Fibroblast of lung (primary cell): Measurements from ENCODE around the gene DR1. TPM values are rescaled to one million over a fixed set of nuclear protein-coding genes. Genes with fewer than 3 reads are reported as not detected.

Source experiments
- DNase-seq, 2 donors: peaks; one replicate each; pipeline versions ENCODE4 v3.0.0 to v3.0.0-alpha.2; 2010; ENCODE audit warnings: low read depth in 2 of 2
- H2AFZ ChIP-seq: 2 replicates; pipeline ENCODE4 v1.5.1; 2012; ENCODE audit warnings: low read length, control low read depth, inconsistent platforms
- H3K27ac ChIP-seq: 2 replicates; pipeline ENCODE4 v1.5.1; 2011; ENCODE audit warnings: low read length, control low read depth; ENCODE audit not compliant: insufficient read depth
- H3K27me3 ChIP-seq: 2 replicates; pipeline ENCODE4 v1.5.1; 2011; ENCODE audit warnings: mild to moderate bottlenecking, low read length; ENCODE audit not compliant: control insufficient read depth, insufficient read depth
- H3K36me3 ChIP-seq: 2 replicates; pipeline ENCODE4 v1.5.1; 2011; ENCODE audit warnings: low read length; ENCODE audit not compliant: control insufficient read depth, insufficient read depth
- H3K4me1 ChIP-seq: 2 replicates; pipeline ENCODE4 v1.5.1; 2011; ENCODE audit warnings: low read length; ENCODE audit not compliant: control insufficient read depth, insufficient read depth; ENCODE audit errors: extremely low read depth
- H3K4me2 ChIP-seq: 2 replicates; pipeline ENCODE4 v1.5.1; 2011; ENCODE audit warnings: low read length, control low read depth; ENCODE audit not compliant: insufficient read depth; ENCODE audit errors: extremely low read depth
- H3K4me3 ChIP-seq, 4 experiments: fragments of 200-600 bp in 1 of 4; sonication (generic) in 1 of 4; replicated peaks in 1 of 4; 2 replicates each; pipeline ENCODE4 v1.5.1; 2011 to 2016; ENCODE audit warnings: low read length in 4 of 4, low read depth in 3 of 4, mild to moderate bottlenecking in 3 of 4, control low read depth in 2 of 4, inconsistent platforms in 1 of 4, mixed read lengths in 1 of 4; ENCODE audit not compliant: insufficient read depth in 1 of 4; ENCODE audit errors: control extremely low read depth in 1 of 4
- H3K79me2 ChIP-seq: 2 replicates; pipeline ENCODE4 v1.5.1; 2012; ENCODE audit warnings: mild to moderate bottlenecking, low read length, inconsistent platforms; ENCODE audit not compliant: control insufficient read depth, insufficient read depth
- H3K9ac ChIP-seq: 2 replicates; pipeline ENCODE4 v1.5.1; 2011; ENCODE audit warnings: mild to moderate bottlenecking, low read length, control low read depth; ENCODE audit not compliant: insufficient read depth
- H3K9me3 ChIP-seq: 2 replicates; pipeline ENCODE4 v1.5.1; 2012; ENCODE audit warnings: low read depth, low read length; ENCODE audit not compliant: control insufficient read depth, insufficient read depth
- H4K20me1 ChIP-seq: 2 replicates; pipeline ENCODE4 v1.5.1; 2011; ENCODE audit warnings: low read length; ENCODE audit not compliant: control insufficient read depth, insufficient read depth; ENCODE audit errors: extremely low read depth
- EZH2 ChIP-seq: IDR thresholded peaks from 2 replicates; pipeline ENCODE4 v1.5.1; 2012; ENCODE audit warnings: low read length, control low read depth, mild to moderate bottlenecking; ENCODE audit errors: missing control alignments
- polyA plus RNA-seq, 2 donors: library from polyadenylated mRNA; depleted of rRNA in 1 of 2; stranded (reverse) in 1 of 2; unstranded in 1 of 2; fragments of >200 nt; gene quantifications; 2 replicates each; pipeline ENCODE4 v1.2.1, GENCODE V29; 2011 to 2012; ENCODE audit warnings: missing spikeins in 1 of 2
- total RNA-seq: library from RNA; depleted of rRNA; stranded (reverse); fragments of >200 nt; gene quantifications from 2 replicates; pipeline ENCODE4 v1.2.1, GENCODE V29; 2014
- TF ChIP-seq, protein P1 (sequence below), 2 donors: IDR thresholded peaks in 1 of 2; conservative IDR thresholded peaks in 1 of 2; 1 replicate in 1 of 2; 2 replicates in 1 of 2; pipeline ENCODE4 v1.5.1; 2011 to 2012; ENCODE audit warnings: low read length in 2 of 2, control low read depth in 1 of 2, inconsistent platforms in 1 of 2, low read depth in 1 of 2, mild to moderate bottlenecking in 1 of 2

The DR1 gene
- total and polyA plus RNA-seq, 2 donors (not counting 1 experiment from before 2014, with no cell fraction given) = 35.0 to 41.2 TPM

DNA sequence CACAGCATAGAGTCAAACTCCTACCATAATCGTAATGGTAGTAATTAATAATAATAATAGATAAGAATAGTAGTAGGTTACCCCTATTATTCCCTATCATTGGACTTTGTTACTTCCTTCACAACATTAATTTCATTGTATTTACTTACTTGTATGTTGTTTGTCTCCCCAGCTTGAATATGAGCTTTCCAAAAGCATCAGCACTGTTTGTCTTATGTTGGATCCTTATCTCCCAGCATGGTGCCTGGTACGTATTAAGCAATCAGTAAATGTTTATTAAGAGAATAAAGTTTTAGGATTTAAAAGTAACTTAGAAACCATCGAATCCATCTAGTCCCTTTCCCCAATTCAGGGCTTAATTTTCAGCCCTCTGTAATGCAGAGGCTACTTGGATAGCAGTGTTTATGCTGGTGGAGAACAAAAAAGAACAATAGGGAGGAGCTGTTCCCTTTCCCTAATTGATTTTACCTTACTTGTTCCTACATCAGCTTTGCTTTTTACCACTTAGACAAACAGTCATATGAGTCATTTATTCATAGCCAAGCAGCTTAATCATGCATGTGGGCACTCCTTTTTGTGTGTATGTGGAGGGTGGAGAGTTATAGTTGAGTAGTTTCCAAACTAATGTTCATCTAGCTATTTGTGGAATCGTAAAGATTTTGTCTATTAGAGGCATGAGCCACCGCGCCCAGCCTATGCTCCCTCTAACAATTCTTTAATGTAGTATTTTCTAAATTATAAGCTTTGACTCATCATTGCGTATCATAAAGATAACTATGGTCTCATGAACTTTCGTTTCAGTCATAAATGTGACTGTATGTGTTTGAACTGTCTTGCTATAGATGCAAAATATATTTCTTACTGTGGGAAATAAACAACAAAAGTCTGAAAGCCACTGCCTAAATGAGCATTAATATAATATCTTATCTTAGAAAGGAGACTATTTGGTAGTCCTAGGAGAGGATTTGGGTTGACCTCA, 20.9 kb upstream of the DR1 start:
- no peak overlapping the region for H3K4me3 ChIP-seq
- no peaks in the 10 kb centered on the region for H3K9me3 ChIP-seq
- no peaks in the 10 kb centered on the region for H3K27me3 ChIP-seq
- TF ChIP-seq EZH2 = no peak
- TF ChIP-seq, protein P1, sequence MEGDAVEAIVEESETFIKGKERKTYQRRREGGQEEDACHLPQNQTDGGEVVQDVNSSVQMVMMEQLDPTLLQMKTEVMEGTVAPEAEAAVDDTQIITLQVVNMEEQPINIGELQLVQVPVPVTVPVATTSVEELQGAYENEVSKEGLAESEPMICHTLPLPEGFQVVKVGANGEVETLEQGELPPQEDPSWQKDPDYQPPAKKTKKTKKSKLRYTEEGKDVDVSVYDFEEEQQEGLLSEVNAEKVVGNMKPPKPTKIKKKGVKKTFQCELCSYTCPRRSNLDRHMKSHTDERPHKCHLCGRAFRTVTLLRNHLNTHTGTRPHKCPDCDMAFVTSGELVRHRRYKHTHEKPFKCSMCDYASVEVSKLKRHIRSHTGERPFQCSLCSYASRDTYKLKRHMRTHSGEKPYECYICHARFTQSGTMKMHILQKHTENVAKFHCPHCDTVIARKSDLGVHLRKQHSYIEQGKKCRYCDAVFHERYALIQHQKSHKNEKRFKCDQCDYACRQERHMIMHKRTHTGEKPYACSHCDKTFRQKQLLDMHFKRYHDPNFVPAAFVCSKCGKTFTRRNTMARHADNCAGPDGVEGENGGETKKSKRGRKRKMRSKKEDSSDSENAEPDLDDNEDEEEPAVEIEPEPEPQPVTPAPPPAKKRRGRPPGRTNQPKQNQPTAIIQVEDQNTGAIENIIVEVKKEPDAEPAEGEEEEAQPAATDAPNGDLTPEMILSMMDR (conservative IDR thresholded peaks at IDR 0.05 in 1 of 2, IDR thresholded peaks at IDR 0.05 in 1 of 2; ENCODE audit: low read depth in 1 of 2, low read length in 2 of 2) = no peak
- no peak overlapping the region for H3K4me2 ChIP-seq
- no peaks in the 10 kb centered on the region for H3K79me2 ChIP-seq
- no peak overlapping the region for H3K9ac ChIP-seq
- DNase-seq = peak; percentile 71 to 89
- H2AFZ ChIP-seq = no peak overlapping the region
- H3K4me1 ChIP-seq = peaks cover 8% of the 10 kb centered on the region
- no peak overlapping the region for H3K27ac ChIP-seq
- H3K36me3 ChIP-seq = no peaks in the 10 kb centered on the region
- H4K20me1 ChIP-seq = no peaks in the 10 kb centered on the region

DNA sequence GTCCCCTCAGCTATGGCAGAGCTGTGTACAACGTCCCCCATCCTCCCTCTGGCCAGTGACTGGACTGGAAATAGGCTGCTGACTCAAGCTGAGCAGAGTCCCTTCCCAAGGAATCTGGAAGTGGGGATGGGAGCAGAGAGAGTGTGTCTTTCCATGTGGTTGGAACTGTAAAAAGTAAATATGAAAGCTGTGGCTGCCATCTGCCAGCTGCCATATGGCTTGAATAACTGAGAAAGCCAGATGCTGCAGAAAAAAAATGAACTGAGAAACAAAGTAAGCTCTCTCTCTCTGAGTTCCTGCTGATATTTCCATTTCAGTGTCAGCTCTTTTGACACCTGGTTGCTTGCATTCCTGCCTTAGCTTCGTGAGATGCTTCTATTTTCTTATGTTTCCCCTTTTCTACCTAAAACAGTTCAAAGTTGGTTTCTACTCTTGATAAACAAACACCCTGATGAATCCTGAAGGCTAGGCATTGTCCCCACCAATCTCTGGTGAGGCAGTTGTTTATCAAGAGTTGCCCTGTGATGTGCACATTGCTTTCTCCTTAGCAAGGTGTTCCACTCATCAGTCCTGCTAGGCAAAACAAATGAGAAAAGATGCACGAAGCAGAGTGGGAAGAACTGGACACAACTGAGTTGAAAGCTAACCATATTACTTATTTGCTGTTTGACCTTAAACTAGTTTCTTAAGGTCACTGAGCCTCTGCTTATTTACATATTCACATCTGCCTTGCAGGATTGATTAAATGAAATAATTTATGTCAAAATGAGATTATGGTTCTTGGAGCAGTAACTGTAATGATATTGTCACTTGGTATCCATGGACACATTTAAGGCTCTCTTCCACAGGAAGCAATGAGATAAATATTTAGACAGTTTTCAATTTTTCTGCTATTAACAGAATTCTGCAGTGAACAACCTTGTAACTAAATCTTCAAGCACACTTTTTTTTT, 16.6 kb upstream of the DR1 start:
- Histone ChIP-seq H3K27me3 (no peaks in the 10 kb centered on the region), H3K4me1 (peaks cover 8% of the 10 kb centered on the region), H3K4me2 (peak overlapping the region; percentile 23), H3K79me2 (no peaks in the 10 kb centered on the region), H3K9me3 (no peaks in the 10 kb centered on the region), H4K20me1 (no peaks in the 10 kb centered on the region), H2AFZ (peak overlapping the region; percentile 28), H3K4me3 (no peak overlapping the region), H3K27ac (peak overlapping the region; percentile 4), H3K9ac (no peak overlapping the region), H3K36me3 (no peaks in the 10 kb centered on the region)
- TF ChIP-seq, protein P1 (conservative IDR thresholded peaks at IDR 0.05 in 1 of 2, IDR thresholded peaks at IDR 0.05 in 1 of 2; ENCODE audit: low read depth in 1 of 2, low read length in 2 of 2) = no peak
- no peak for TF ChIP-seq EZH2
- DNase-seq = peak; percentile 45 to 72

DNA sequence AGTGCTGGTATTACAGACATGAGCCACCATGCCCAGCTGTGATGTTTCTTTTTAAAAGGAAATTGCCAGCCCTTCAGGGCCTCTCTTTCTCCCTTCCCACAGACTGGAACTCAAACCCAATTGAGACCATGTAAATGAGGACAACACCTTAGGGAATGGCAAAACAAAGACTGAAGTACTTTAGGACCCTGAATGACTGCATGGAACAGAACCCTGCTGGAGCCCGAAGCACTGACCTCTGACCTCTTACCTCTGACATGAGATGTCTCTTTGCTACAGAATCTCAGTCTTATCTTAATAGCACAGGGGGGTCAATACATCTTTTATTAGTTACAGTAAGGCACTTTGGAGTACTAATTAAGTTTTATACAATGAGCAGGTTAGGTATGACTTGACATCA, 15.5 kb upstream of the DR1 start:
- Histone ChIP-seq H3K4me1 (peaks cover 8% of the 10 kb centered on the region), H3K9ac (no peak overlapping the region), H3K27me3 (no peaks in the 10 kb centered on the region), H3K79me2 (no peaks in the 10 kb centered on the region), H3K9me3 (no peaks in the 10 kb centered on the region), H3K4me3 (no peak overlapping the region), H2AFZ (no peak overlapping the region), H3K36me3 (no peaks in the 10 kb centered on the region), H3K4me2 (no peak overlapping the region), H3K27ac (no peak overlapping the region), H4K20me1 (no peaks in the 10 kb centered on the region)
- no peak for TF ChIP-seq EZH2
- TF ChIP-seq, protein P1 (conservative IDR thresholded peaks at IDR 0.05 in 1 of 2, IDR thresholded peaks at IDR 0.05 in 1 of 2; ENCODE audit: low read depth in 1 of 2, low read length in 2 of 2) = no peak
- DNase-seq = no peak
